ENCODE data around the gene COL8A1.

COL8A1 gene

GRCh38 chr3:99794485-99794884 lies 156.1 kb downstream of the COL8A1 start:
- H4K20me1 ChIP-seq (ENCODE audit: insufficient read depth, low read length) = no peaks in the 10 kb centered on the region
- no peaks in the 10 kb centered on the region for H3K4me1 ChIP-seq (ENCODE audit: low read length)
- H3K9me3 ChIP-seq (replicated peaks; ENCODE audit: insufficient read depth, low read length) = no peaks in the 10 kb centered on the region

GRCh38 chr3:99795573-99795972 lies 157.2 kb downstream of the COL8A1 start:
- Histone ChIP-seq H3K27ac (ENCODE audit: low read length) (no peak overlapping the region), H2AFZ (ENCODE audit: low read length) (no peak overlapping the region), H3K4me3 (ENCODE audit: low read length) (no peak overlapping the region), H3K4me1 (ENCODE audit: low read length) (no peaks in the 10 kb centered on the region), H3K4me2 (ENCODE audit: low read depth, low read length) (no peak overlapping the region), H3K9me3 (replicated peaks; ENCODE audit: insufficient read depth, low read length) (no peaks in the 10 kb centered on the region), H3K36me3 (replicated peaks; ENCODE audit: insufficient read depth, low read length) (no peaks in the 10 kb centered on the region), H3K27me3 (replicated peaks; ENCODE audit: insufficient read depth, low read length) (no peaks in the 10 kb centered on the region), H3F3A (ENCODE audit: insufficient read depth, low read length) (no peaks in the 10 kb centered on the region), H3K9ac (ENCODE audit: low read length) (no peak overlapping the region), H4K20me1 (ENCODE audit: insufficient read depth, low read length) (no peaks in the 10 kb centered on the region), H3K79me2 (ENCODE audit: low read length) (no peaks in the 10 kb centered on the region), H3K9me2 (replicated peaks; ENCODE audit: insufficient read depth, low read length) (no peaks in the 10 kb centered on the region)
- DNase-seq = no peak
- TF ChIP-seq EZH2 (optimal IDR thresholded peaks at IDR 0.05; ENCODE audit: low read depth, low read length) = no peak

More at GRCh38 chr3:99794485-99794884, 156.1 kb downstream of the COL8A1 start:
- Histone ChIP-seq H3K27me3 (replicated peaks; ENCODE audit: insufficient read depth, low read length) (no peaks in the 10 kb centered on the region), H3K9me2 (replicated peaks; ENCODE audit: insufficient read depth, low read length) (no peaks in the 10 kb centered on the region), H3K79me2 (ENCODE audit: low read length) (no peaks in the 10 kb centered on the region), H3K4me2 (ENCODE audit: low read depth, low read length) (no peak overlapping the region), H2AFZ (ENCODE audit: low read length) (no peak overlapping the region), H3K4me3 (ENCODE audit: low read length) (no peak overlapping the region), H3F3A (ENCODE audit: insufficient read depth, low read length) (no peaks in the 10 kb centered on the region), H3K9ac (ENCODE audit: low read length) (no peak overlapping the region), H3K27ac (ENCODE audit: low read length) (no peak overlapping the region), H3K36me3 (replicated peaks; ENCODE audit: insufficient read depth, low read length) (no peaks in the 10 kb centered on the region)
- TF ChIP-seq CTCF (IDR thresholded peaks at IDR 0.05; ENCODE audit: low read length) = no peak
- TF ChIP-seq EZH2 (optimal IDR thresholded peaks at IDR 0.05; ENCODE audit: low read depth, low read length) = no peak
- TF ChIP-seq EZH2phosphoT487 (IDR thresholded peaks at IDR 0.05; ENCODE audit: low read length) = no peak
- DNase-seq = no peak

GRCh38 chr3:99799422-99799821 lies 161.0 kb downstream of the COL8A1 start:
- H3K9ac ChIP-seq (ENCODE audit: low read length) = no peak overlapping the region
- no peaks in the 10 kb centered on the region for H3K9me2 ChIP-seq (replicated peaks; ENCODE audit: insufficient read depth, low read length)
- no peaks in the 10 kb centered on the region for H3K36me3 ChIP-seq (replicated peaks; ENCODE audit: insufficient read depth, low read length)
- no peak overlapping the region for H3K4me2 ChIP-seq (ENCODE audit: low read depth, low read length)
- no peak overlapping the region for H2AFZ ChIP-seq (ENCODE audit: low read length)
- H3K9me3 ChIP-seq (replicated peaks; ENCODE audit: insufficient read depth, low read length) = no peaks in the 10 kb centered on the region
- H3F3A ChIP-seq (ENCODE audit: insufficient read depth, low read length) = no peaks in the 10 kb centered on the region
- H3K4me3 ChIP-seq (ENCODE audit: low read length) = no peak overlapping the region
- TF ChIP-seq CTCF (IDR thresholded peaks at IDR 0.05; ENCODE audit: low read length) (no peak), EZH2phosphoT487 (IDR thresholded peaks at IDR 0.05; ENCODE audit: low read length) (no peak), EZH2 (optimal IDR thresholded peaks at IDR 0.05; ENCODE audit: low read depth, low read length) (no peak)
- no peak overlapping the region for H3K27ac ChIP-seq (ENCODE audit: low read length)
- H3K79me2 ChIP-seq (ENCODE audit: low read length) = no peaks in the 10 kb centered on the region
- H3K27me3 ChIP-seq (replicated peaks; ENCODE audit: insufficient read depth, low read length) = no peaks in the 10 kb centered on the region
- H3K4me1 ChIP-seq (ENCODE audit: low read length) = no peaks in the 10 kb centered on the region
- no peaks in the 10 kb centered on the region for H4K20me1 ChIP-seq (ENCODE audit: insufficient read depth, low read length)
- no peak for DNase-seq

- H2AFZ ChIP-seq (ENCODE audit: low read length) = no peak overlapping the region
- no peaks in the 10 kb centered on the region for H3K79me2 ChIP-seq (ENCODE audit: low read length)
- no peak overlapping the region for H3K4me3 ChIP-seq (ENCODE audit: low read length)
Observed at GRCh38 chr3:99803297-99803696, 164.9 kb downstream of the COL8A1 start.

More at GRCh38 chr3:99803297-99803696, 164.9 kb downstream of the COL8A1 start:
- no peaks in the 10 kb centered on the region for H3K4me1 ChIP-seq (ENCODE audit: low read length)
- H3K27me3 ChIP-seq (replicated peaks; ENCODE audit: insufficient read depth, low read length) = no peaks in the 10 kb centered on the region
- H3K4me2 ChIP-seq (ENCODE audit: low read depth, low read length) = no peak overlapping the region
- H3F3A ChIP-seq (ENCODE audit: insufficient read depth, low read length) = no peaks in the 10 kb centered on the region
- no peaks in the 10 kb centered on the region for H3K9me3 ChIP-seq (replicated peaks; ENCODE audit: insufficient read depth, low read length)
- H3K9me2 ChIP-seq (replicated peaks; ENCODE audit: insufficient read depth, low read length) = no peaks in the 10 kb centered on the region
- H3K27ac ChIP-seq (ENCODE audit: low read length) = no peak overlapping the region
- no peaks in the 10 kb centered on the region for H3K36me3 ChIP-seq (replicated peaks; ENCODE audit: insufficient read depth, low read length)
- no peaks in the 10 kb centered on the region for H4K20me1 ChIP-seq (ENCODE audit: insufficient read depth, low read length)
- DNase-seq = no peak
- no peak for TF ChIP-seq EZH2 (optimal IDR thresholded peaks at IDR 0.05; ENCODE audit: low read depth, low read length)
- no peak for TF ChIP-seq CTCF (IDR thresholded peaks at IDR 0.05; ENCODE audit: low read length)
- TF ChIP-seq EZH2phosphoT487 (IDR thresholded peaks at IDR 0.05; ENCODE audit: low read length) = no peak
- no peak overlapping the region for H3K9ac ChIP-seq (ENCODE audit: low read length)
